Activated CD8-positive, alpha-beta T cell treated with anti-CD3 and anti-CD28 coated beads, Interleukin-2, amount 10 ng/mL, durations not matched to agents 7 days and 5 days (primary cell): ENCODE measurements around the gene METTL27. TPM values are rescaled to one million over a fixed set of nuclear protein-coding genes. Genes with fewer than 3 reads are reported as not detected.

Source experiments
- ATAC-seq: fragments of 150-1000 bp; cut with Tn5 transposase; one replicate; pipeline ENCODE4 v1.10.0; 2021; ENCODE audit warnings: moderate library complexity
- CTCF ChIA-PET: fragments of 350-600 bp; sonication (Branson Sonifier 250); formaldehyde crosslinking; loops from one replicate; lab custom pipeline; 2021; ENCODE audit warnings: antibody characterized with exemption; lab: Charles Lee
- POLR2A ChIA-PET: fragments of 350-600 bp; sonication (Branson Sonifier 250); formaldehyde crosslinking; loops from one replicate; lab custom pipeline; 2021; ENCODE audit warnings: antibody characterized with exemption; lab: Charles Lee
- DNase-seq: peaks from one replicate; pipeline ENCODE4 v3.0.0-alpha.2; 2020
- H3K27ac Mint-ChIP-seq: one replicate; pipeline ENCODE4 v1.8.0; 2021; ENCODE audit warnings: mild to moderate bottlenecking, mixed read lengths
- H3K27me3 Mint-ChIP-seq: one replicate; pipeline ENCODE4 v1.8.0; 2021; ENCODE audit warnings: low read depth, mixed read lengths
- H3K36me3 Mint-ChIP-seq: one replicate; pipeline ENCODE4 v1.8.0; 2021; ENCODE audit warnings: low read depth, mixed read lengths
- H3K4me1 Mint-ChIP-seq: one replicate; pipeline ENCODE4 v1.8.0; 2021; ENCODE audit warnings: low read depth, mixed read lengths
- H3K4me3 Mint-ChIP-seq: one replicate; pipeline ENCODE4 v1.8.0; 2021; ENCODE audit warnings: mild to moderate bottlenecking, mixed read lengths
- H3K9me3 Mint-ChIP-seq: one replicate; pipeline ENCODE4 v1.8.0; 2022; ENCODE audit warnings: mixed read lengths; ENCODE audit not compliant: insufficient read depth
- total RNA-seq, 2 experiments: library from RNA; stranded (reverse); gene quantifications; one replicate each; pipeline ENCODE4 v1.2.3, GENCODE V29; 2021

METTL27 gene
- total RNA-seq, 2 experiments from 2014 or later, result not detected

DNA sequence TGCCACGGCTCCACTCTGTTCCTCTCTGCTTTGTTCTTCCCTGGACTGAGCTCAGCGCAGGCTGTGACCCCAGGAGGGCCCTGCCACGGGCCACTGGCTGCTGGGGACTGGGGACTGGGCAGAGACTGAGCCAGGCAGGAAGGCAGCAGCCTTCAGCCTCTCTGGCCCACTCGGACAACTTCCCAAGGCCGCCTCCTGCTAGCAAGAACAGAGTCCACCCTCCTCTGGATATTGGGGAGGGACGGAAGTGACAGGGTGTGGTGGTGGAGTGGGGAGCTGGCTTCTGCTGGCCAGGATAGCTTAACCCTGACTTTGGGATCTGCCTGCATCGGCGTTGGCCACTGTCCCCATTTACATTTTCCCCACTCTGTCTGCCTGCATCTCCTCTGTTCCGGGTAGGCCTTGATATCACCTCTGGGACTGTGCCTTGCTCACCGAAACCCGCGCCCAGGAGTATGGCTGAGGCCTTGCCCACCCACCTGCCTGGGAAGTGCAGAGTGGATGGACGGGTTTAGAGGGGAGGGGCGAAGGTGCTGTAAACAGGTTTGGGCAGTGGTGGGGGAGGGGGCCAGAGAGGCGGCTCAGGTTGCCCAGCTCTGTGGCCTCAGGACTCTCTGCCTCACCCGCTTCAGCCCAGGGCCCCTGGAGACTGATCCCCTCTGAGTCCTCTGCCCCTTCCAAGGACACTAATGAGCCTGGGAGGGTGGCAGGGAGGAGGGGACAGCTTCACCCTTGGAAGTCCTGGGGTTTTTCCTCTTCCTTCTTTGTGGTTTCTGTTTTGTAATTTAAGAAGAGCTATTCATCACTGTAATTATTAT lies 10.3 kb downstream of the METTL27 start:
- ChIA-PET CTCF (no interaction called here), POLR2A (no interaction called here)
- DNase-seq (no peak), ATAC-seq (no peak)
- no peak overlapping the region for H3K27ac Mint-ChIP-seq
- no peaks in the 10 kb centered on the region for H3K36me3 Mint-ChIP-seq
- peaks cover 21% of the 10 kb centered on the region for H3K4me1 Mint-ChIP-seq
- no peaks in the 10 kb centered on the region for H3K9me3 Mint-ChIP-seq
- peaks cover 6% of the 10 kb centered on the region for H3K27me3 Mint-ChIP-seq
- H3K4me3 Mint-ChIP-seq, result no peak overlapping the region

DNA sequence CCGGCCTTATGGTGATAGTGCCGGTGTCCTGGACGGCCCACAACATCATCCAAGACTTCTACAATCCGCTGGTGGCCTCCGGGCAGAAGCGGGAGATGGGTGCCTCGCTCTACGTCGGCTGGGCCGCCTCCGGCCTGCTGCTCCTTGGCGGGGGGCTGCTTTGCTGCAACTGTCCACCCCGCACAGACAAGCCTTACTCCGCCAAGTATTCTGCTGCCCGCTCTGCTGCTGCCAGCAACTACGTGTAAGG lies 10.8 kb downstream of the METTL27 start:
- Mint-ChIP-seq H3K36me3 (no peaks in the 10 kb centered on the region), H3K4me3 (no peak overlapping the region), H3K9me3 (no peaks in the 10 kb centered on the region), H3K4me1 (peaks cover 26% of the 10 kb centered on the region), H3K27me3 (peaks cover 11% of the 10 kb centered on the region), H3K27ac (no peak overlapping the region)
- no peak for ATAC-seq
- DNase-seq, result no peak
- ChIA-PET CTCF (no interaction called here), POLR2A (no interaction called here)

DNA sequence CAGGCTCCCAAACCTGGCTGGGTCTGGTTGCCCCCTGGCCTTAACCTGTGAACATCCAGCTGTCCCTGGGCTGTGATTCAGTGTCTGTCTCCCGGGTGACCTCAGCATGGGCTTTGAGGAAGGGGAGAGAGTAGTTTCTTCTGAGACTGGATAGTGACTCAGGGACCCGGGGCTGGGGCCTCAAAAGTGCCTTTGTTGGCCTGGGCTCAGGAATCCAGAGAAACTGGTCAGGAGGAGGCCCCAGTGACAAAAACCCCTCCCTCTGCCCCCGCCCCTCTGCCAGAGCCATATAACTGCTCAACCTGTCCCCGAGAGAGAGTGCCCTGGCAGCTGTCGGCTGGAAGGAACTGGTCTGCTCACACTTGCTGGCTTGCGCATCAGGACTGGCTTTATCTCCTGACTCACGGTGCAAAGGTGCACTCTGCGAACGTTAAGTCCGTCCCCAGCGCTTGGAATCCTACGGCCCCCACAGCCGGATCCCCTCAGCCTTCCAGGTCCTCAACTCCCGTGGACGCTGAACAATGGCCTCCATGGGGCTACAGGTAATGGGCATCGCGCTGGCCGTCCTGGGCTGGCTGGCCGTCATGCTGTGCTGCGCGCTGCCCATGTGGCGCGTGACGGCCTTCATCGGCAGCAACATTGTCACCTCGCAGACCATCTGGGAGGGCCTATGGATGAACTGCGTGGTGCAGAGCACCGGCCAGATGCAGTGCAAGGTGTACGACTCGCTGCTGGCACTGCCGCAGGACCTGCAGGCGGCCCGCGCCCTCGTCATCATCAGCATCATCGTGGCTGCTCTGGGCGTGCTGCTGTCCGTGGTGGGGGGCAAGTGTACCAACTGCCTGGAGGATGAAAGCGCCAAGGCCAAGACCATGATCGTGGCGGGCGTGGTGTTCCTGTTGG lies 11.4 kb downstream of the METTL27 start, which contains the start of gene CLDN4:
Gene CLDN4, plus strand, starts transcription at position 316 of the 903 bp plus-strand sequence. Its CDS starts 206 bp downstream, at position 522.
- Mint-ChIP-seq H3K27me3 (peaks cover 14% of the 10 kb centered on the region), H3K36me3 (no peaks in the 10 kb centered on the region), H3K4me1 (peaks cover 26% of the 10 kb centered on the region), H3K27ac (no peak within 1 kb of the TSS), H3K4me3 (no peak within 1 kb of the TSS), H3K9me3 (no peaks in the 10 kb centered on the region)
- DNase-seq (no peak), ATAC-seq (no peak)
- POLR2A ChIA-PET, result no interaction called here
- CTCF ChIA-PET, result no interaction called here

DNA sequence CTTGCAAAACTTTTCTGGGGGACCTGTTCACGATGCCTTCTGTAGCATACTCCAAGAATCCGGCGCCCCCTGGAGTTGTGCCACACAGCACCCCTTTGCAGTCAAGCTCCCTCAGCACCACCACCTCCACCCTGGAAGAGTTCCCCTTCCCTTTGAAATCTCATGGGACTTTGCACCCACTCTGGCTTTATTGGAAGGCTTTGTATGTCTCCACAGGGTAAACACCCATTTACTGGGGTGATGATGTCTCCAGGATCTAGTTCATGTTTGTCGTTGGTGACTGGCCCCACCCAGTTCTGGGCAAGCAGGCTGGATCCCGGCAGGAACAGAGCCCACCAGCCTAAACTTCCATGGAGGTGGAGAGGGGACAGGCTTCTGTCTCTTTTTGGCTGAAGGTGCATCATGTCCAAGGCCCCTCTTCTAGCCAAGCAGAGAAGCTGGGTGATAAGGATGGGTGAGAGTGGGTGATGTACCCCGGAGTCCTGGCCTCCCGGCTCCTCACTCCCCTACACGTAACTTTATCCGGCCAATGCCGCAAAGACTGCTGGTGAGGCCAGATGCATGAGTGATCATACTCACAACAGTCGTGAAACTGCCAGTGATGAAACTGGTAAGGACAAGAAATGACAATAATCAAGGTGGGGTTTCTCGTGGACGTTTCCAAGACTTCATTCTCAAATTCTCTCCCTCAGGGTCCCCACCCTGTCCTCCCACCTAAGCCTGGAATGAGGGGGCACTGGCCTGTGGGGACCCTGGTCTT lies 12.2 kb downstream of the METTL27 start:
- ATAC-seq (no peak), DNase-seq (no peak)
- no peak overlapping the region for H3K27ac Mint-ChIP-seq
- H3K4me3 Mint-ChIP-seq, result no peak overlapping the region
- POLR2A ChIA-PET, result interaction anchor here (0.6 to 1.4 kb wide), 2 partner anchors 9 to 92 kb away, joined by 3 read pairs; partner anchors contain the start of gene ABHD11
- CTCF ChIA-PET, result interaction anchor here (1.0 kb wide), 1 partner anchor 24 kb away, joined by 3 read pairs; no protein-coding TSS in a partner anchor
- H3K9me3 Mint-ChIP-seq, result no peaks in the 10 kb centered on the region
- H3K4me1 Mint-ChIP-seq, result peaks cover 26% of the 10 kb centered on the region
- peaks cover 18% of the 10 kb centered on the region for H3K27me3 Mint-ChIP-seq
- no peaks in the 10 kb centered on the region for H3K36me3 Mint-ChIP-seq

DNA sequence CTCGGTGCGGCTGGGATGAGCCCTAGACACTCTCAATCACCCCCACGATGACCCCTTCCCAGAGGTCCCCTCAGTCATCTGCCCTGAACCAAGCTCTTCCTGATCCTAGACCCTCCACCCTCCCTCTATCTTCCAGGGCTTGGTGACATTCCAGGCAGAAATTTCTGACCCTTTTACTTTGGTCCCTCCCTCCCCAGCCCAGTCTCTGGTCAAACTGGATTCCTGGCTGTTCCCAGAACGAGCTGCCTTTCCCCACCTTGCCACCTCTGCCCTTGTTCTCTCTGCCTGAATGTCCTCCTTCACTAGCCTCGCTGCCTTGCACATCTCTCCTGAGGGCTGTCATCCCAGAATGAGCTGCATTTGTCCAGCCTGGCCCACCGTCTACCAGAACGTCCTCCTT lies 12.8 kb downstream of the METTL27 start:
- POLR2A ChIA-PET, result interaction anchor here (0.6 to 1.4 kb wide), 2 partner anchors 9 to 91 kb away, joined by 3 read pairs; partner anchors contain the start of gene ABHD11
- CTCF ChIA-PET, result interaction anchor here (1.0 kb wide), 1 partner anchor 25 kb away, joined by 3 read pairs; no protein-coding TSS in a partner anchor
- Mint-ChIP-seq H3K4me1 (peaks cover 26% of the 10 kb centered on the region), H3K27ac (no peak overlapping the region), H3K9me3 (no peaks in the 10 kb centered on the region), H3K36me3 (no peaks in the 10 kb centered on the region), H3K4me3 (no peak overlapping the region), H3K27me3 (peaks cover 18% of the 10 kb centered on the region)
- ATAC-seq (no peak), DNase-seq (no peak)

DNA sequence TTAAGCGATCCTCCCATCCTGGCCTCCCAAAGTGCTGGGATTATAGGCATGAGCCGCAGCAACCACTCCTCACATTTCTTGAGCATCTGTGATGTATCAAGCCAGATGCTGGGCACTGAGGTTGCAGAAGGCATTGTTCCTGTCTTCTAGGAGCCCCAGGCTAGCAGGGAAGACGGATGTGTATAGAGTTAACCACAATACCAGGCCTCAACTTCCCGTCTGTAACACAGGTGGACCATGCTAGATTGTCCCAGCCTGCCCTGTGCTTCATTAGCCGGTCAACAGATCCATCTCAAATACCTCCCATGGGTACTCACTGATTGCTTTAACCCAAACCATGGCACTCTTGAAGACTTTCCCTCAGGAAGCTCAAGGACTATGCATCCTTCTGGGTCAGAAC lies 13.3 kb downstream of the METTL27 start:
- ATAC-seq (no peak), DNase-seq (no peak)
- CTCF ChIA-PET, result interaction anchor here (1.0 kb wide), 1 partner anchor 25 kb away, joined by 3 read pairs; no protein-coding TSS in a partner anchor
- no peaks in the 10 kb centered on the region for H3K36me3 Mint-ChIP-seq
- H3K4me1 Mint-ChIP-seq, result peaks cover 26% of the 10 kb centered on the region
- no peaks in the 10 kb centered on the region for H3K9me3 Mint-ChIP-seq
- H3K4me3 Mint-ChIP-seq, result no peak overlapping the region
- peaks cover 18% of the 10 kb centered on the region for H3K27me3 Mint-ChIP-seq
- POLR2A ChIA-PET, result interaction anchor here (1.4 kb wide), 1 partner anchor 90 kb away, joined by 3 read pairs; the partner anchor contains the start of gene ABHD11
- no peak overlapping the region for H3K27ac Mint-ChIP-seq

DNA sequence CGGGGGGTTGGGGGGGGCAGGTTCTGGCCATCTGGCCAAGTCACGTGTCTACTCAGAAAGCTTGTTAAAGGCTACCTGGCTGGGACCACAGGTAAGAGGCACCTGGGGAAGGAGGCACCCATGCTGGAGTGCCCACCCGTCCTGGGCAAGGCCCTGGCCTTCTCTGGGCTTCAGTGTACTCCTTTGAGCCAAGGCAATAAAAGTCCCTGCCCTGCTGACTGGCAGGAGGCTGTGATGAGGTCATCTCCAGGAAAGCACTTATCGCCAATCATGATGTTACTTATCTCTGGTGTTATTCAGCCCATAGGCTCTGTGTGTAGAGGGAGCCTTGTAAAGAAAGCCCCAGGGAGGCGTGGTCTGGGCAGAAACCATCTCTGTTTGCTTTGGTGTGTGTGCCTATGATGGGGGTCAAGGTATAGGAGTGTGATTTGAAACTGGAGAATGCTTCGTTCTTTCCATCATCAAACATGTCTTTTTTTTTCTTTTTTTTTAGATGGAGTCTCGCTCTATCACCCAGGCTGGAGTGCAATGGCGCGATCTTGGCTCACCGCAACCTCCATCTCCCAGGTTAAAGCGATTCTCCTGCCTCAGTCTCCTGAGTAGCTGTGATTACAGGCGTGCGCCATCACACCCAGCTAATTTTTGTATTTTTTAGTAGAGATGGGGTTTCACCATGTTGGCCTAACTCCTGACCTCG lies 14.1 kb downstream of the METTL27 start:
- H3K9me3 Mint-ChIP-seq, result no peaks in the 10 kb centered on the region
- H3K27me3 Mint-ChIP-seq, result peaks cover 18% of the 10 kb centered on the region
- no peak overlapping the region for H3K4me3 Mint-ChIP-seq
- ATAC-seq, result peak; percentile 32
- ChIA-PET CTCF (interaction anchor here (3.1 kb wide), 1 partner anchor 26 kb away, joined by 14 read pairs; no protein-coding TSS in a partner anchor), POLR2A (interaction anchor here (1.2 kb wide), 1 partner anchor 14 kb away, joined by 3 read pairs; no protein-coding TSS in a partner anchor)
- no peaks in the 10 kb centered on the region for H3K36me3 Mint-ChIP-seq
- DNase-seq, result no peak
- H3K27ac Mint-ChIP-seq, result no peak overlapping the region
- H3K4me1 Mint-ChIP-seq, result peaks cover 26% of the 10 kb centered on the region

DNA sequence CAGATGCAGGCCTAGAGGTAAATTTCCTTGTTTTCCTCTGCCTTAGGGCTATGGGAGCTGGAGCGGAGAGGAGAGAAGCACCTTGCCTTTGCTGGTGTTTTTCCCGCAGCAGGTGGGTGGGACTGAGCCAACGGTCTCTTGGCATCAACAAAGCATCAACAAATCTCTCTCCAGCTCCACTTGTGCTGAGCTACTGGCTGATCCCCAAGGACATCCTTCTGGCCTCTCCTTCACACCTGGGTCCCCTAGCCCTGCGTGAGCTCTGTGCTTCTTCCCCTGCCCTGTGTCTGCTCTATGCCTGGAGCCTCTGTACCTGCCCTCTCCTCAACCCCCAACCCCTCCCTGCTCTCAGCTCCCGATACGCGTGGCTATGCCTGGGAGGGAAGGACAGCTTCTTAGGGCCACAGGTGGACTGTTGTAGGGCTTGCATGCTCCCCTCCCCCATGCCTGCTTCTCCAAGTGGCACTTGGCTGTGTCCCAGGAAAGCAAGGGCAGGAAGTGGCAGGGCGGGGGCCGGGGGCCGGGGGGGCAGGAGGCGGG lies 14.7 kb downstream of the METTL27 start:
- peaks cover 20% of the 10 kb centered on the region for H3K27me3 Mint-ChIP-seq
- DNase-seq (no peak), ATAC-seq (no peak)
- H3K9me3 Mint-ChIP-seq, result no peaks in the 10 kb centered on the region
- ChIA-PET CTCF (interaction anchor here (3.1 kb wide), 1 partner anchor 27 kb away, joined by 14 read pairs; no protein-coding TSS in a partner anchor), POLR2A (interaction anchor here (1.2 kb wide), 1 partner anchor 13 kb away, joined by 3 read pairs; no protein-coding TSS in a partner anchor)
- peaks cover 26% of the 10 kb centered on the region for H3K4me1 Mint-ChIP-seq
- H3K4me3 Mint-ChIP-seq, result no peak overlapping the region
- H3K36me3 Mint-ChIP-seq, result no peaks in the 10 kb centered on the region
- H3K27ac Mint-ChIP-seq, result no peak overlapping the region

DNA sequence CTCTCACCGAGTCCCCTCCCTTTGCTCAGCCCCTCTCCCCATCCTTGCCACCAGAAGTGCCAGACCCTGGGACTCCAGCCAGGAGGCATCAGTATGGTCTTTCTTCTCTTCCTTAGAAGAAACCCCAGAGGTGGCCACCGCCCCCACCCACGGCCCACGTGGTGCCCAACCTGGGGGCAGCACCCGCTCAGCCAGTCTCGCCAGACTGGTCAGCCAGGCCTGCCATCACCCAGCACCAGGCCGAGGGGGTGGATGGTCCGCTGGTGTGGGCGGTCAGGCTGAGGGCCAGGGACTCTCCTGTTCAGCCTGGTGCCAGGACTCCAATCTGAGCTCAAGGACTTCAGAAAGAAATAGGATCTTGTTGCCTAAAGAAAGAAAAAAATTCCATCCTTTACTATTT lies 17.3 kb downstream of the METTL27 start:
- Mint-ChIP-seq H3K27ac (no peak overlapping the region), H3K36me3 (no peaks in the 10 kb centered on the region), H3K4me1 (peaks cover 26% of the 10 kb centered on the region), H3K9me3 (no peaks in the 10 kb centered on the region), H3K4me3 (no peak overlapping the region), H3K27me3 (peaks cover 20% of the 10 kb centered on the region)
- CTCF ChIA-PET, result interaction anchor here (3.1 kb wide), 1 partner anchor 30 kb away, joined by 14 read pairs; no protein-coding TSS in a partner anchor
- POLR2A ChIA-PET, result no interaction called here
- DNase-seq, result no peak
- ATAC-seq, result no peak

DNA sequence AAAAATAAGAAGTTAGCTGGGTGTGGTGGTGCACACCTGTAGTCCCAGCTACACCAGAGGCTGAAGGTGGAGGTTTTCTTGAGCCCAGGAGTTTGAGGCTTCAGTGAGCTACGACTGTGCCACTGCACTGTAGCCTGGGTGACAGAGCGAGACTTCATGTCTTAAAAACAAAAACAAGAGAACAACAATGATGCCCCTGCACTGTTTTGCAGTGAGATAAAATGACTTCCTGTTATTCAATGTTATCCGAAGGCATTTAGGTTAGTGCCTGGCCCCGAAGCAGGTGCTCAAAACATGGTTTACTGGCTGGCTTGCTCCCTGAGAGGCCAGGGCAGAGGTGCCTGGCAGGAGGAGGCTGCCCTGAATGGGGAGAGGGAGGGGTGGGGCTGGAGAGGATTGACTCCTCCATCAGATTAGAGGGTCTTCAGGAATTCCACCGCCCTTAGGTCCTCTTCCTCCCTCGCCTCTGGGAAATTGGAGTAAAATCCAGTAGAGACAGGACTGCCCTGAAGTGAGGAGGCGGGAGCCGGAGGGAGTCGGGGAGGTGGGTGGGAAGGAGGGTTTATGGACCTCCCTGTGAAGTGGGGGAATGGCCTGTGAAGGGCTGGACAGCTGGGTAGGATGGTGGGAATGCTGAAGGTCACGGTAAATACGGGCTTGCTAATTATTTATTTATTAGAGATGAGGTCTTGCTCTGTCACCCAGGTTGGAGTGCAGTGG lies 18.3 kb downstream of the METTL27 start:
- Mint-ChIP-seq H3K36me3 (no peaks in the 10 kb centered on the region), H3K27me3 (peaks cover 20% of the 10 kb centered on the region), H3K27ac (no peak overlapping the region), H3K4me3 (no peak overlapping the region), H3K4me1 (peaks cover 23% of the 10 kb centered on the region), H3K9me3 (no peaks in the 10 kb centered on the region)
- no peak for DNase-seq
- POLR2A ChIA-PET, result no interaction called here
- ATAC-seq, result no peak
- CTCF ChIA-PET, result no interaction called here
